Body of pancreas (tissue), 4 donors: ENCODE measurements around the gene PCK2.

Source experiments
- CTCF ChIP-seq, 7 experiments: fragments of 450-650 bp in 4 of 7; fragments of 200-600 bp in 3 of 7; sonication (generic) in 3 of 7; IDR thresholded peaks; one replicate each; pipeline ENCODE4 v1.5.1; 2016 to 2019; ENCODE audit warnings: antibody characterized with exemption in 7 of 7
- POLR2A ChIP-seq, 3 donors: fragments of 450-650 bp; IDR thresholded peaks; one replicate each; pipeline ENCODE4 v1.6.1; 2016; ENCODE audit warnings: antibody characterized with exemption in 3 of 3, mild to moderate bottlenecking in 2 of 3

- TF ChIP-seq POLR2A (IDR thresholded peaks at IDR 0.05) (no peak), CTCF (IDR thresholded peaks at IDR 0.05) (no peak)
These were observed 42.8 kb upstream of the PCK2 start for GRCh38 chr14:24051176-24051788.
